Upper lobe of left lung (tissue), 6 donors: Measurements from ENCODE around the gene KHK. TPM values are rescaled to one million over a fixed set of nuclear protein-coding genes. Genes with fewer than 3 reads are reported as not detected.

ENCODE experiments used
- ATAC-seq, 2 donors: fragments of 200-7000 bp; cut with Tn5 transposase; one replicate each; pipeline ENCODE4 v1.9.1; 2022; ENCODE audit warnings: mild to moderate bottlenecking in 2 of 2, moderate library complexity in 2 of 2; ENCODE audit not compliant: low FRiP score in 2 of 2
- DNase-seq, 2 donors: peaks; one replicate each; pipeline ENCODE4 v3.0.0-alpha.2; 2019 to 2020
- H3K27ac ChIP-seq, 4 donors: fragments of 200-600 bp; sonication (generic); one replicate each; pipeline ENCODE4 v1.5.1; 2016 to 2019
- H3K27me3 ChIP-seq, 4 donors: fragments of 200-600 bp; sonication (generic); one replicate each; pipeline ENCODE4 v1.5.1; 2017 to 2019
- H3K36me3 ChIP-seq, 4 donors: fragments of 200-600 bp; sonication (generic); one replicate each; pipeline ENCODE4 v1.5.1; 2016 to 2019
- H3K4me1 ChIP-seq, 4 donors: fragments of 200-600 bp; sonication (generic); one replicate each; pipeline ENCODE4 v1.5.1; 2018 to 2019
- H3K4me3 ChIP-seq, 4 donors: fragments of 200-600 bp; sonication (generic); one replicate each; pipeline ENCODE4 v1.5.1; 2017 to 2019; ENCODE audit warnings: mild to moderate bottlenecking in 2 of 4, moderate library complexity in 1 of 4
- H3K9me3 ChIP-seq, 4 donors: fragments of 200-600 bp; sonication (generic); one replicate each; pipeline ENCODE4 v1.5.1; 2018 to 2019
- EP300 ChIP-seq, 4 donors: sonication (generic); formaldehyde crosslinking; IDR thresholded peaks; one replicate each; pipeline ENCODE4 v1.5.1; 2017; ENCODE audit warnings: antibody characterized with exemption in 4 of 4, control low read depth in 2 of 4
- POLR2A ChIP-seq, 4 donors: fragments of 450-650 bp; IDR thresholded peaks; one replicate each; pipeline ENCODE4 v1.5.1; 2016 to 2017; ENCODE audit warnings: antibody characterized with exemption in 4 of 4, mild to moderate bottlenecking in 2 of 4
- POLR2AphosphoS5 ChIP-seq, 2 donors: sonication (generic); formaldehyde crosslinking; IDR thresholded peaks; one replicate each; pipeline ENCODE4 v1.5.1; 2017; ENCODE audit warnings: antibody characterized with exemption in 2 of 2
- WGBS, 2 donors: methylation state at CpG; one replicate each; pipeline ENCODE4 v1.1.5; 2017 to 2018; 5-methylcytosine and 5-hydroxymethylcytosine counted together
- total RNA-seq, 6 donors: library from RNA; depleted of rRNA in 4 of 6; stranded (reverse); fragments of >200 nt in 4 of 6; gene quantifications; one replicate each; pipeline versions ENCODE4 v1.1.0 to v1.2.1, GENCODE V29; 2016 to 2021
- TF ChIP-seq, protein P1 (sequence below), 6 experiments: fragments of 450-650 bp in 4 of 6; fragments of 200-600 bp in 2 of 6; sonication (generic) in 2 of 6; IDR thresholded peaks; one replicate each; pipeline ENCODE4 v1.5.1; 2016 to 2019; ENCODE audit warnings: antibody characterized with exemption in 6 of 6
- donor health status: DM: no; HTN: no; CAD: no; lungs with moderate emphysema.
- donor health status: DM: no; HTN: yes; CAD: no; lungs with severe emphysema.

The KHK gene
- total RNA-seq, 6 donors from 2014 or later, result 2.4 to 10.4 (median 6.3) TPM

DNA sequence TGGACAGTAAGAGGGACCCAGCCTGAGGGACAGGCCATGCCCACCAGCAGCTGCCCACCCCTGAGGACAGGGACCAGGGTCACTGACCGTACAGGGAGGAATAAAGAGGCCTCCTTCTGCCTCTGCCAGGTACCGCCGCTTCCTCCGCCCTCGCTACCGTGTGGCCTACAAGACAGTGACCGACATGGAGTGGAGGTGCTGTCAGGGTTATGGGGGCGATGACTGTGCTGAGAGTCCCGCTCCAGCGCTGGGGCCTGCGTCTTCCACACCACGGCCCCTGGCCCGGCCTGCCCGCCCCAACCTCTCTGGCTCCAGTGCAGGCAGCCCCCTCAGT is 6.0 kb upstream of the KHK start:
- H3K9me3 ChIP-seq, result no peaks in the 10 kb centered on the region
- peaks cover 30 to 39% (median 35%) of the 10 kb centered on the region in 4 donors for H3K4me1 ChIP-seq
- H3K27me3 ChIP-seq, result no peaks in the 10 kb centered on the region
- ATAC-seq (no peak), DNase-seq (peak in 1 of 2 donors; percentile 82)
- peak overlapping the region in 3 of 4 donors; percentile 35 to 52 (median 51) for H3K4me3 ChIP-seq
- WGBS, 2 donors, result 93% methylated on average over 14 of the region's 14 CpGs; no CpG with 5 or more reads in 1 of the 2 donors
- peak overlapping the region; percentile 24 to 96 (median 80) for H3K27ac ChIP-seq
- TF ChIP-seq EP300 (IDR thresholded peaks at IDR 0.05), result no peak
- TF ChIP-seq POLR2AphosphoS5 (IDR thresholded peaks at IDR 0.05), result no peak
- TF ChIP-seq, protein P1, sequence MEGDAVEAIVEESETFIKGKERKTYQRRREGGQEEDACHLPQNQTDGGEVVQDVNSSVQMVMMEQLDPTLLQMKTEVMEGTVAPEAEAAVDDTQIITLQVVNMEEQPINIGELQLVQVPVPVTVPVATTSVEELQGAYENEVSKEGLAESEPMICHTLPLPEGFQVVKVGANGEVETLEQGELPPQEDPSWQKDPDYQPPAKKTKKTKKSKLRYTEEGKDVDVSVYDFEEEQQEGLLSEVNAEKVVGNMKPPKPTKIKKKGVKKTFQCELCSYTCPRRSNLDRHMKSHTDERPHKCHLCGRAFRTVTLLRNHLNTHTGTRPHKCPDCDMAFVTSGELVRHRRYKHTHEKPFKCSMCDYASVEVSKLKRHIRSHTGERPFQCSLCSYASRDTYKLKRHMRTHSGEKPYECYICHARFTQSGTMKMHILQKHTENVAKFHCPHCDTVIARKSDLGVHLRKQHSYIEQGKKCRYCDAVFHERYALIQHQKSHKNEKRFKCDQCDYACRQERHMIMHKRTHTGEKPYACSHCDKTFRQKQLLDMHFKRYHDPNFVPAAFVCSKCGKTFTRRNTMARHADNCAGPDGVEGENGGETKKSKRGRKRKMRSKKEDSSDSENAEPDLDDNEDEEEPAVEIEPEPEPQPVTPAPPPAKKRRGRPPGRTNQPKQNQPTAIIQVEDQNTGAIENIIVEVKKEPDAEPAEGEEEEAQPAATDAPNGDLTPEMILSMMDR (IDR thresholded peaks at IDR 0.05), result no peak
- no peak for TF ChIP-seq POLR2A (IDR thresholded peaks at IDR 0.05)
- H3K36me3 ChIP-seq, result no peaks in the 10 kb centered on the region

DNA sequence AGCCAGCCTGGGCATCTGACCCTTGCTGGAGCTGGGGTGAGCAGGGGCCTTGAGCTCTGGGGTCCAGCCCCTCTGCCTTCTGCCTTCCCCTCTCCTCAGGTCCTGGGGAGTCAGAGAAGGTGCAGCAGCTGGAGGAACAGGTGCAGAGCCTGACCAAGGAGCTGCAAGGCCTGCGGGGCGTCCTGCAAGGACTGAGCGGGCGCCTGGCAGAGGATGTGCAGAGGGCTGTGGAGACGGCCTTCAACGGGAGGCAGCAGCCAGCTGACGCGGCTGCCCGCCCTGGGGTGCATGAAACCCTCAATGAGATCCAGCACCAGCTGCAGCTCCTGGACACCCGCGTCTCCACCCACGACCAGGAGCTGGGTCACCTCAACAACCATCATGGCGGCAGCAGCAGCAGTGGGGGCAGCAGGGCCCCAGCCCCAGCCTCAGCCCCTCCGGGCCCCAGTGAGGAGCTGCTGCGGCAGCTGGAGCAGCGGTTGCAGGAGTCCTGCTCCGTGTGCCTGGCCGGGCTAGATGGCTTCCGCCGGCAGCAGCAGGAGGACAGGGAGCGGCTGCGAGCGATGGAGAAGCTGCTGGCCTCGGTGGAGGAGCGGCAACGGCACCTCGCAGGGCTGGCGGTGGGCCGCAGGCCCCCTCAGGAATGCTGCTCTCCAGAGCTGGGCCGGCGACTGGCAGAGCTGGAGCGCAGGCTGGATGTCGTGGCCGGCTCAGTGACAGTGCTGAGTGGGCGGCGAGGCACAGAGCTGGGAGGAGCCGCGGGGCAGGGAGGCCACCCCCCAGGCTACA is 4.4 kb upstream of the KHK start:
- peak in 1 of 2 donors; percentile 85 for DNase-seq
- TF ChIP-seq EP300 (IDR thresholded peaks at IDR 0.05) (no peak), POLR2A (IDR thresholded peaks at IDR 0.05) (no peak), POLR2AphosphoS5 (IDR thresholded peaks at IDR 0.05) (no peak)
- TF ChIP-seq, protein P1 (IDR thresholded peaks at IDR 0.05), result no peak
- Histone ChIP-seq H3K4me1 (peaks cover 26 to 47% (median 38%) of the 10 kb centered on the region in 4 donors), H3K4me3 (peak overlapping the region in 1 of 4 donors; percentile 51), H3K36me3 (no peaks in the 10 kb centered on the region), H3K9me3 (no peaks in the 10 kb centered on the region), H3K27ac (peak overlapping the region; percentile 68 to 86 (median 74)), H3K27me3 (no peaks in the 10 kb centered on the region)
- no peak for ATAC-seq
- WGBS, 2 donors, result 91 to 97% methylated on average over 6 to 30 of the region's 38 CpGs

DNA sequence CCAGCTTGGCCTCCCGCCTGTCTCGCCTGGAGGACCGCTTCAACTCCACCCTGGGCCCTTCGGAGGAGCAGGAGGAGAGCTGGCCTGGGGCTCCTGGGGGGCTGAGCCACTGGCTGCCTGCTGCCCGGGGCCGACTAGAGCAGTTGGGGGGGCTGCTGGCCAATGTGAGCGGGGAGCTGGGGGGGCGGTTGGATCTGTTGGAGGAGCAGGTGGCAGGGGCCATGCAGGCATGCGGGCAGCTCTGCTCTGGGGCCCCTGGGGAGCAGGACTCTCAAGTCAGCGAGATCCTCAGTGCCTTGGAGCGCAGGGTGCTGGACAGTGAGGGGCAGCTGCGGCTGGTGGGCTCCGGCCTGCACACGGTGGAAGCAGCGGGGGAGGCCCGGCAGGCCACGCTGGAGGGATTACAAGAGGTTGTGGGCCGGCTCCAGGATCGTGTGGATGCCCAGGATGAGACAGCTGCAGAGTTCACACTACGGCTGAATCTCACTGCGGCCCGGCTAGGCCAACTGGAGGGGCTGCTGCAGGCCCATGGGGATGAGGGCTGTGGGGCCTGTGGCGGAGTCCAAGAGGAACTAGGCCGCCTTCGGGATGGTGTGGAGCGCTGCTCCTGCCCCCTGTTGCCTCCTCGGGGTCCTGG is 3.7 kb upstream of the KHK start:
- peak overlapping the region in 1 of 4 donors; percentile 70 for H3K27ac ChIP-seq
- DNase-seq (peak in 1 of 2 donors; percentile 76), ATAC-seq (no peak)
- peaks cover 30 to 52% (median 39%) of the 10 kb centered on the region in 4 donors for H3K4me1 ChIP-seq
- H3K36me3 ChIP-seq, result no peaks in the 10 kb centered on the region
- WGBS, 2 donors, result 84 to 93% methylated on average over 17 to 26 of the region's 27 CpGs
- no peaks in the 10 kb centered on the region for H3K9me3 ChIP-seq
- no peak for TF ChIP-seq EP300 (IDR thresholded peaks at IDR 0.05)
- TF ChIP-seq, protein P1 (IDR thresholded peaks at IDR 0.05), result no peak
- no peak for TF ChIP-seq POLR2A (IDR thresholded peaks at IDR 0.05)
- TF ChIP-seq POLR2AphosphoS5 (IDR thresholded peaks at IDR 0.05), result no peak
- H3K27me3 ChIP-seq, result no peaks in the 10 kb centered on the region
- H3K4me3 ChIP-seq, result no peak overlapping the region

DNA sequence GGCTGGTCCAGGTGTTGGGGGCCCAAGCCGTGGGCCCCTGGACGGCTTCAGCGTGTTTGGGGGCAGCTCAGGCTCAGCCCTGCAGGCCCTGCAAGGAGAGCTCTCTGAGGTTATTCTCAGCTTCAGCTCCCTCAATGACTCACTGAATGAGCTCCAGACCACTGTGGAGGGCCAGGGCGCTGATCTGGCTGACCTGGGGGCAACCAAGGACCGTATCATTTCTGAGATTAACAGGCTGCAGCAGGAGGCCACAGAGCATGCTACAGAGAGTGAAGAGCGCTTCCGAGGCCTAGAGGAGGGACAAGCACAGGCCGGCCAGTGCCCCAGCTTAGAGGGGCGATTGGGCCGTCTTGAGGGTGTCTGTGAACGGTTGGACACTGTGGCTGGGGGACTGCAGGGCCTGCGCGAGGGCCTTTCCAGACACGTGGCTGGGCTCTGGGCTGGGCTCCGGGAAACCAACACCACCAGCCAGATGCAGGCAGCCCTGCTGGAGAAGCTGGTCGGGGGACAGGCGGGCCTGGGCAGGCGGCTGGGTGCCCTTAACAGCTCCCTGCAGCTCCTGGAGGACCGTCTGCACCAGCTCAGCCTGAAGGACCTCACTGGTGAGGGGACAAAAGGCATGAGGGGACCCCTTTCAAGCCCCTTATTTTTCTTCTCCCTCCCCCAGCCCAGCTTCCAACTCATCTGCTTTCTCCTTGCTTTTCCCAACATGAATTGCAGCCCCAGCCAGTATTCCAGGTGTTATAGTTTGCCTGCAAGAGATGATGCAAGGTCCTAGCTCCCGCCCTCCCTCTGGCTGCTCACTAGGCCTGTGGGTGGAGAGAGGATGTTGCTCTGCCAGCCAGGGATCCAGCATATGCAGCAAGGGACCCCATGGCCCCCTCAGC is 2.9 kb upstream of the KHK start:
- DNase-seq (no peak), ATAC-seq (no peak)
- H3K27ac ChIP-seq, result no peak overlapping the region
- no peaks in the 10 kb centered on the region for H3K9me3 ChIP-seq
- H3K36me3 ChIP-seq, result no peaks in the 10 kb centered on the region
- no peaks in the 10 kb centered on the region for H3K27me3 ChIP-seq
- TF ChIP-seq EP300 (IDR thresholded peaks at IDR 0.05) (no peak), POLR2AphosphoS5 (IDR thresholded peaks at IDR 0.05) (no peak), POLR2A (IDR thresholded peaks at IDR 0.05) (no peak)
- TF ChIP-seq, protein P1 (IDR thresholded peaks at IDR 0.05), result no peak
- no peak overlapping the region for H3K4me3 ChIP-seq
- peaks cover 27 to 52% (median 38%) of the 10 kb centered on the region in 4 donors for H3K4me1 ChIP-seq
- 87 to 93% methylated on average over 13 to 15 of the region's 20 CpGs for WGBS, 2 donors
